ENCODE measurements around the gene TBX19. TPM values are rescaled to one million over a fixed set of nuclear protein-coding genes. Genes with fewer than 3 reads are reported as not detected.

Gene TBX19
- total RNA-seq, 2 experiments from 2014 or later: 1.4 to 1.5 TPM

DNA sequence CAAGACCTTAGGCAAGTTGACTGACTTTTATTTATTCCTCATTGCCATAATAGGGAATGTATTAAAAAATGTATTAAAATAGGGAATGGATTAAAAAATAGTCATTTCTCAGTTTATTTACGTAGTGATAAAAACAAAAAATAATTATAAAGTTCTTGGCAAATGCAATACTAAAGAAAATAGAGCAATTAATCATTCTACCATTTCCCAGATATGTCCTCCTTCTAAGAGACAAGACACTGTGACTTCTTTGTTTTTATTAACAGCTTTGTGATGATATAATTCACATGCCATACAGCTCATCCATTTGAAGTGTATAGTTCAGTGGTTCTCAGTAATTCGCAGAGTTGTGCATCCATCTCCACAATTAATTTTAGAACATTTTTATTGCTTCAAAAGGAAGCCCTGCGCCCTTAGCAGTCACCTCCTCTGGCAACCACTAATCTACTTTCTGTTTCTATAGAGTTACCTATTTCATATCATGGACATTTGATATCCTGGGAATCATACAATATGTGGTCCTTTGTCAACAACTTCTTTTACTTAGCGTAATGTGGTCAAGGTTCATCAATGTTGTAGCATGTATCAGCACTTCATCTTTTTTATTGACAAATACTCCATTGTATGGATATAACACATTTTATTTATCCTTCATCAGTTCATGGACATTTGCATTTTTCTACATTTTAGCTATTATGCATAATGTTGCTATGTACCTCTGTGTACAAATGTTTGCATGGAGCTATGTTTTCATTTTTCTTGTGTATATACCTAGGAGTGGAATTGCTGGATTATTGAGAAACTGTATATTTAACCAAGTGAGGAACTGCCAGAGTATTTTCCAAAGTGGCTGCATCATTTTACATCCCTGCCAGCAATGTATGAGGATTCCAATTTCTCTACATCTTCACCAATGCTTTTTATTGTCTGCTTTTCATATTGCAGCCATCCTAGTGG lies 5.6 kb downstream of the TBX19 start:
- CTCF ChIA-PET: interaction anchor here (1.4 kb wide), 1 partner anchor 57 kb away, joined by 8 read pairs; no protein-coding TSS in a partner anchor
- Mint-ChIP-seq H3K9me3 (no peaks in the 10 kb centered on the region), H3K4me1 (ENCODE audit: low read depth) (peaks cover 20% of the 10 kb centered on the region), H3K27ac (no peak overlapping the region), H3K36me3 (ENCODE audit: low read depth) (no peaks in the 10 kb centered on the region), H3K27me3 (ENCODE audit: low read depth) (no peaks in the 10 kb centered on the region), H3K4me3 (no peak overlapping the region)
- intact Hi-C loops (cut with micrococcal nuclease): loop anchor here (5.0 kb wide), 1 partner anchor 49 kb away; no protein-coding TSS in a partner anchor
- DNase-seq: no peak

DNA sequence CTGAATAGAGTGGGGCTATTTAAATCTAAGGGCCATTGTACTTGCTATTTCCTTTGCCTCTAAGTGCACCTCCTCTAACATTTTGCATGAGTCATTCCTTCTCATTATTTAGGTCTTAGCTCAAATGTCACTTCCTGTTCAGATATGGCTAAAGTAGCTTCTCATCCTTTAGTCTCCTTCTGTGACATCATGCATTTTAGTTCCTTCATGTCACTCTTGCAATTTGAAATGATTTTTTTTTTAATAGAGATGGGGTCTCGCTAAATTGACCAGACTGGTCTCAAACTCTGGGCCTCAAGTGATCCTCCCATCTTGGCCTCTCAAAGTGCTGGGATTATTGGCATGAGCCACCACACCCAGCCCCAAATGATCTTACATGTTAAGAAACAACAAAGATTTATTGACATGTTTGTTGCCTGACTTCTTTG lies 6.6 kb downstream of the TBX19 start:
- no peak for DNase-seq
- CTCF ChIA-PET: interaction anchor here (1.4 kb wide), 1 partner anchor 56 kb away, joined by 8 read pairs; no protein-coding TSS in a partner anchor
- Mint-ChIP-seq H3K4me1 (ENCODE audit: low read depth) (peaks cover 20% of the 10 kb centered on the region), H3K4me3 (no peak overlapping the region), H3K36me3 (ENCODE audit: low read depth) (no peaks in the 10 kb centered on the region), H3K9me3 (no peaks in the 10 kb centered on the region), H3K27me3 (ENCODE audit: low read depth) (no peaks in the 10 kb centered on the region), H3K27ac (no peak overlapping the region)
- intact Hi-C loops (cut with micrococcal nuclease): loop anchor here (5.0 kb wide), 1 partner anchor 50 kb away; no protein-coding TSS in a partner anchor

DNA sequence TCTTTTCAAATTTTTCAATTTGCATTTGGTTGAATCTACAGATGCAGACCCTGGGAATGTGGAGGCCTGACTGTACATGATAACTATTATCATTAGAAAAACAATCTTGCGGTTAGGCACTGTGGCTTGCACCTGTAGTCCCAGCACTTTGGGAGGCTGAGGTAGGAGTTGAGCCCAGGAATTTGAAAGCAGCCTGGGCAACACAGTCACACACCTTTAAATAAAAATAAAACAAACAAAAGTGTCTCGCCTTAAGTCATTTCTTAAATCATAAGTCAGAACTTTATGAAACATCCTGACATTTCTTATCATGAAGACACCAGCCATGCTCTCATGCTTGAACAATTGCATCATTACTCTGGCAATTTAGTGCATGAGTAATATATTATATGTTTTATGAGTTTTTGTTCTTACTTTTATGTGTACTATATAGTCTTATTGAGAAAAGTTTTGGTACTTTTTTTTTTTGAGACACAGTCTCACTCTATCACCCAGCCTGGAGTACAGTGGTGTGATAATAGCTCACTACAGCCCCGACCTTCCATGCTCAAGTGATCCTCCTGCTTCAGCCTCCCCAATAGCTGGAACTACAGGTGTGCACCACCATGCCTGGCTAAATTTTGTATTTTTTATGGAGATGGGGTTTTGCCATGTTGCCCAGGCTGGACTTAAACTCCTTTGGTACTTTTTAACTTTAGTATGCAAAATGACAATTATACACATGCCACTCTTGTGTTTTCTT lies 7.8 kb downstream of the TBX19 start:
- CTCF ChIA-PET: no interaction called here
- Mint-ChIP-seq H3K4me3 (no peak overlapping the region), H3K27me3 (ENCODE audit: low read depth) (no peaks in the 10 kb centered on the region), H3K27ac (no peak overlapping the region), H3K4me1 (ENCODE audit: low read depth) (peaks cover 20% of the 10 kb centered on the region), H3K9me3 (no peaks in the 10 kb centered on the region), H3K36me3 (ENCODE audit: low read depth) (no peaks in the 10 kb centered on the region)
- no peak for DNase-seq
- intact Hi-C loops (cut with micrococcal nuclease): loop anchor here (5.0 kb wide), 1 partner anchor 51 kb away; no protein-coding TSS in a partner anchor

DNA sequence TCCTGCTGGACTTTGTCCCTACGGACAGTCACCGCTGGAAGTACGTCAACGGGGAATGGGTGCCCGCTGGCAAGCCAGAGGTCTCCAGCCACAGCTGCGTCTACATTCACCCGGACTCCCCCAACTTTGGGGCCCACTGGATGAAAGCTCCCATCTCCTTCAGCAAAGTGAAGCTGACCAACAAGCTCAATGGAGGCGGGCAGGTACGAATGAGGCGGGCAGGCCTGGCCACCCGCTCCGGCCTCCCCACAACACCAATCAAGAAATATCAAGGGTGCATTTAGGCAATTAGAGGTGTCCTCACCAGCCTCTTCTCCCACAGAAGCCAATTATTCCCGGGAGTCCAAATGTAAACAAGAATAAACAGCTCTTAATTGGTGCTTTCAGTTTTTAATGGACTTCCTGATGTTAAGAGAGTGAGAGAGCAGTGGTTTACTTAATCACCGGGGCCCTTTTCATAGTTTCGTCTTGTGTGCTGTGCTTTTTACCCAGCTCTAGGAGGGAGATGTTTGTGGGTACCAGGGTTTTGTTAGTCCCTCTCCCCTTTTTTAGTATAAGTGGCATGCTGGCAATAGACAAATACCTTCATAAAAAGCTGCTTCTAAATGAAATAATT lies 10.7 kb downstream of the TBX19 start:
- H3K9me3 Mint-ChIP-seq: no peaks in the 10 kb centered on the region
- CTCF ChIA-PET: interaction anchor here (0.8 to 1.1 kb wide), 2 partner anchors 56 to 130 kb away, joined by 3 to 4 read pairs; no protein-coding TSS in a partner anchor
- no peak overlapping the region for H3K27ac Mint-ChIP-seq
- peaks cover 1% of the 10 kb centered on the region for H3K36me3 Mint-ChIP-seq (ENCODE audit: low read depth)
- no peak overlapping the region for H3K4me3 Mint-ChIP-seq
- H3K27me3 Mint-ChIP-seq (ENCODE audit: low read depth): no peaks in the 10 kb centered on the region
- intact Hi-C loops (cut with micrococcal nuclease): no loop called here
- peaks cover 11% of the 10 kb centered on the region for H3K4me1 Mint-ChIP-seq (ENCODE audit: low read depth)
- no peak for DNase-seq

DNA sequence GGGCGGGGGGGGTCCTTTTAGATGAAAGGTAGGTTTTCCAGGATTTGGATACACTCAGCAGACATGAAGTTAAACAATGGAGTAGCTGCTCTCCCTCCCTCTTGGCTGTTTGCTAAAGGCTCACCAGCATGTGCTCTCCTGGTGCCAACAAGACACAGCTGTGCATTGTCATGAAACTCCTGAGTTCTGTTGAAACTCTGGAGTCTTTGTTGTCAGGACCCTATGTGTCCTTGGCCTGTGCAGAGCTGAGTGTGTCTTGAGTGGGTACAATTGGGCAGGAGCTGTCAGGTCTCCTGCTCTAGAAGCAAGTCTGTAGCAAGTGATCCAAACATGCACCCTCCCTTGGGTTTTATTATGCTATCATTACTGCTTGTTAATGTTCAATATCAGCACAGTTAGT lies 12.7 kb downstream of the TBX19 start:
- H3K36me3 Mint-ChIP-seq (ENCODE audit: low read depth): peaks cover 1% of the 10 kb centered on the region
- no peak for DNase-seq
- no peaks in the 10 kb centered on the region for H3K4me1 Mint-ChIP-seq (ENCODE audit: low read depth)
- H3K27ac Mint-ChIP-seq: no peak overlapping the region
- CTCF ChIA-PET: no interaction called here
- H3K4me3 Mint-ChIP-seq: no peak overlapping the region
- no peaks in the 10 kb centered on the region for H3K27me3 Mint-ChIP-seq (ENCODE audit: low read depth)
- H3K9me3 Mint-ChIP-seq: no peaks in the 10 kb centered on the region
- intact Hi-C loops (cut with micrococcal nuclease): no loop called here

DNA sequence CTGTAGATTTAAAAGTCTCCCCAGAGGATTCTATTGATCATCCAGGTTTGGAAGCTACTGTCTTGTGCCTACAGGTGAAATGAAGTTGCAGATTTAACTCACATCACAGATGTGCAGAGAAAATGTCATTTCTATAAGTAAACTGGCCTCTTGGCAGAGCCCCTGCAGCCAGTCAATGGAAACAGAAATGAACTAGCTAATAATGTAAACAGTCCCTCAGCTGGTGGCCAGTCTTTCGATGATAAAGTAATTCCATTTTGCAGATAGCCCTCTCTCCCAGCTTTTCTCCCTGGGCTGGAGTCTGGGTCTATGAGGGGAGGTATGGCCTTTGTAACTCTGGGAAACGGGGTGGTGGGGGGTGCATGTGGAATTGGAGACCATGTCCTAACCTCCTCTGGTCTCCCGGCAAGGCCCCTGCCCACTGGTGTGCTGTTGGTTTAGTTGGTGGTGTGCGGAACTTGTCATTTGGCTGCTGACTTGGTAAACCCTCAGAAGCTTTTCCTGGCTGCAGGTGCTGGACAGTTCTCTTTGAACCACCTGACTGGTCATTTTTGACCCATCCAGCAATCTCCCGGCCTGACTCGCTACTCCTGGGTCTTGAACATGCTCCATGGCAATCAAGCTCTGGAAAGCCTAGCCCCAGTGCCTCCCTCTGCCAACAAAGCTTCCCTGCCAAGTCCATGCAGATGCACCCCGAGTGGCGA lies 14.9 kb downstream of the TBX19 start:
- Mint-ChIP-seq H3K27ac (no peak overlapping the region), H3K4me3 (no peak overlapping the region), H3K36me3 (ENCODE audit: low read depth) (peaks cover 1% of the 10 kb centered on the region), H3K27me3 (ENCODE audit: low read depth) (no peaks in the 10 kb centered on the region), H3K9me3 (no peaks in the 10 kb centered on the region), H3K4me1 (ENCODE audit: low read depth) (no peaks in the 10 kb centered on the region)
- CTCF ChIA-PET: interaction anchor here (0.8 kb wide), 1 partner anchor 209 kb away, joined by 6 read pairs; no protein-coding TSS in a partner anchor
- DNase-seq: no peak
- intact Hi-C loops (cut with micrococcal nuclease): no loop called here

DNA sequence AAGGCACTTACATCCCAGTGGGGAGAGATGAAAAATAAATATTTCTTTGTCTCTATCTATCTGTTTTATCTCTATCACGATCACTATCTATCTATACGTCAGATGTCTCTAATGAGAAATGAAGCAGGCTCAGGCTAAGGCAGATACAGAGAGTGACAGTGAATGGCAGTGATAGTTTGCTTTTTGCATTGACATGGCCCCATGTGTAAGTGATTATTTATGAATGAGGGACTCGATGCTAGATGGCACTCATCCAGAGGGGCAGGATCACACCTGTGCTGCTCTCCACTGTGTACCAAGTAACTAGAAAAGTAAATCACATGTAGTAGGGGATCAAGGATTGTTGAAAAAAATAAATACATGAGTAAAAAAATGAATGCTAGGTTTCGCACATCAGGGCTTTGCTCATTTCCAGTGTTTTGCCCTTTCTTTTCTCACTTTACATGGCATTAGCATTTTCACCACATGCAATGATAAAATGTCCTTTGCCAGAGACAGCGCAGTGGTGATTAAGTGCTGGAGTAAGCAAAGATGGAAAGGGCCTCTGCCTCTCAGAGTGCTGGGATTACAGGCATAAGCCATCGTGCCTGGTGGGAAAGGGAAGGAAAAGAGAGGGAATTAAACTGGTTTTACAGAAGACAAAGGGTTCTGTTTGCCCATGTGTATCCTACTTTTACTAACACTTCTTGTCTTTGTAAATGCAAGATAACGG lies 16.5 kb downstream of the TBX19 start:
- intact Hi-C loops (cut with micrococcal nuclease): no loop called here
- CTCF ChIA-PET: no interaction called here
- Mint-ChIP-seq H3K27me3 (ENCODE audit: low read depth) (no peaks in the 10 kb centered on the region), H3K36me3 (ENCODE audit: low read depth) (peaks cover 1% of the 10 kb centered on the region), H3K4me3 (no peak overlapping the region), H3K9me3 (no peaks in the 10 kb centered on the region), H3K4me1 (ENCODE audit: low read depth) (no peaks in the 10 kb centered on the region), H3K27ac (no peak overlapping the region)
- no peak for DNase-seq

DNA sequence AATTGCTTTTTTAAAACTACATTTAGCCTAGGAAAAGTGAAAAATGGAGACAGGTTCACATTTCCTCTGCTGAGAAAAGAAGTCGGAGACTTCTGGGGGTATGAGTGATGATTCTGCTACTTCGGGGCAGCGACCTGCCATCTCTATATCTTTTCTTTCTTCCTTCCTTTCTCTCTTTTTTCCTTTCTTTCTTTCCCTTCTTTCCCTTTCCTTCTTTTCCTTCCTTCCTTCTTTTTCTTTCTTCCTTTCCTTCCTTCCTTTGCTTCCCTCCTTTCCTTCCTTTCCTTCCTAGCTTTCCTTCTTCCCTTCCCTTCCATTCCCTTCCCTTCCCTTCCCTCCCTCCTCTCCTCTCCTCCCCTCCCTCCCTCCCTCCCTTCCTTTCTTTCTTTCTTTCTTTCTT lies 17.8 kb downstream of the TBX19 start:
- peaks cover 1% of the 10 kb centered on the region for H3K36me3 Mint-ChIP-seq (ENCODE audit: low read depth)
- intact Hi-C loops (cut with micrococcal nuclease): no loop called here

DNA sequence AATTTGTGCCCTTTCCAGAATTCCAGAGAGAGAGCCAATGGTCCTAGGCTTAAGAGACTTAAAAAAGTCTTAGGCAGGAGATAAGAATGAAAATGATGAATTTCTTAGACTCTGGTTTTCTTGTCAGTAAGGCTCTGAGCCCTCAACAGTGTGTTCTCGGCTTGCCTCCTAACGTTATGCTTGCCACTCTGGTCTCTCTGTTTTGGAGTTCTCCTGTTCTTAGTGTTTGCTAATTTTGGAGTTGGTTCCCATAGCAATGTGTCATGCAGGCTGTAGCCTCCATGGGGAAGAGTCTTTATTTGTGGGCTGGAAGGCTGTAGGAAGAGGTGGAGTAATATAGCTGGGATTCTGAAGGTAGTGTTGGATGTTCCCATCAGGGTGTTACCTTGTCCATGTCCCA lies 19.9 kb downstream of the TBX19 start:
- Mint-ChIP-seq H3K27ac (no peak overlapping the region), H3K9me3 (no peaks in the 10 kb centered on the region), H3K36me3 (ENCODE audit: low read depth) (peaks cover 1% of the 10 kb centered on the region), H3K27me3 (ENCODE audit: low read depth) (no peaks in the 10 kb centered on the region), H3K4me3 (no peak overlapping the region), H3K4me1 (ENCODE audit: low read depth) (no peaks in the 10 kb centered on the region)
- CTCF ChIA-PET: interaction anchor here (0.6 kb wide), 1 partner anchor 179 kb away, joined by 3 read pairs; no protein-coding TSS in a partner anchor
- no peak for DNase-seq
- intact Hi-C loops (cut with micrococcal nuclease): no loop called here

More for the DNA sequence above, 17.8 kb downstream of the TBX19 start:
- H3K4me1 Mint-ChIP-seq (ENCODE audit: low read depth): no peaks in the 10 kb centered on the region
- H3K4me3 Mint-ChIP-seq: no peak overlapping the region
- CTCF ChIA-PET: no interaction called here
- no peak overlapping the region for H3K27ac Mint-ChIP-seq
- no peaks in the 10 kb centered on the region for H3K27me3 Mint-ChIP-seq (ENCODE audit: low read depth)
- no peak for DNase-seq
- no peaks in the 10 kb centered on the region for H3K9me3 Mint-ChIP-seq

DNA sequence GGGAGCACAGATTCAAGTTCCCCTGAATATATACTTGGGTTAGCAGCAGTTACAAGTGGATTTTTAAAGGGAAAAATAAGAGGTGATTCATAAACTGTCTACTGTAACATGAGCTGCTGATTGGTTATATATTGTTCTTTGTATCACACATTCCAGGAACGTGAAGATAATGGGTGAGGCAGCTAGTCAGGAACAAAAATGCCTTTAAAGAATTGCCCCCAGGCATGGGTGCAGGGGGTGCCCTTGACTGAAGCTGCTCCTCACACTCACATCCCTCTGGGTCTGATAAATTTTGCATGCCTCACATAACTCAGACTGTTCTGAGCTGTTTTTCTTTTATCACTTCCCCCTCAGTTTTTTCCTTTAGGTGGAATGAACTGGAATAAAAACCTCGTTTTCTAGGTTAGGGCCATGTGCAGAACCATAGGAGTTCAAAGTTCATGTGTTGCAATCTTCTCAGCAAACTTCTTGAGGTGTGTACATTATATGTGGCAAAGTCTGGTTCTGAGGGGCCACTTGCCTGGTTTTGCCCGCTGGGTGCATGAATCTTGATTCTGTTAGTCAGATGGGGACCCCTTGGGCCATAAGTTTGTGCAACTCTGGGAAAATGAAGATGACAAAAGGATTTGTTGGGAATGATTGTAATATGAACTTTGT lies 21.1 kb downstream of the TBX19 start:
- CTCF ChIA-PET: interaction anchor here (1.5 kb wide), 1 partner anchor 20 kb away, joined by 4 read pairs; no protein-coding TSS in a partner anchor
- Mint-ChIP-seq H3K27me3 (ENCODE audit: low read depth) (no peaks in the 10 kb centered on the region), H3K4me3 (no peak overlapping the region), H3K27ac (no peak overlapping the region), H3K9me3 (no peaks in the 10 kb centered on the region), H3K36me3 (ENCODE audit: low read depth) (peaks cover under 1% of the 10 kb centered on the region), H3K4me1 (ENCODE audit: low read depth) (no peaks in the 10 kb centered on the region)
- no peak for DNase-seq
- intact Hi-C loops (cut with micrococcal nuclease): no loop called here

Data from activated naive CD4-positive, alpha-beta T cell treated with anti-CD3 and anti-CD28 coated beads for 36 hours (primary cell).